ENCODE results near the gene DGKD.

DNA sequence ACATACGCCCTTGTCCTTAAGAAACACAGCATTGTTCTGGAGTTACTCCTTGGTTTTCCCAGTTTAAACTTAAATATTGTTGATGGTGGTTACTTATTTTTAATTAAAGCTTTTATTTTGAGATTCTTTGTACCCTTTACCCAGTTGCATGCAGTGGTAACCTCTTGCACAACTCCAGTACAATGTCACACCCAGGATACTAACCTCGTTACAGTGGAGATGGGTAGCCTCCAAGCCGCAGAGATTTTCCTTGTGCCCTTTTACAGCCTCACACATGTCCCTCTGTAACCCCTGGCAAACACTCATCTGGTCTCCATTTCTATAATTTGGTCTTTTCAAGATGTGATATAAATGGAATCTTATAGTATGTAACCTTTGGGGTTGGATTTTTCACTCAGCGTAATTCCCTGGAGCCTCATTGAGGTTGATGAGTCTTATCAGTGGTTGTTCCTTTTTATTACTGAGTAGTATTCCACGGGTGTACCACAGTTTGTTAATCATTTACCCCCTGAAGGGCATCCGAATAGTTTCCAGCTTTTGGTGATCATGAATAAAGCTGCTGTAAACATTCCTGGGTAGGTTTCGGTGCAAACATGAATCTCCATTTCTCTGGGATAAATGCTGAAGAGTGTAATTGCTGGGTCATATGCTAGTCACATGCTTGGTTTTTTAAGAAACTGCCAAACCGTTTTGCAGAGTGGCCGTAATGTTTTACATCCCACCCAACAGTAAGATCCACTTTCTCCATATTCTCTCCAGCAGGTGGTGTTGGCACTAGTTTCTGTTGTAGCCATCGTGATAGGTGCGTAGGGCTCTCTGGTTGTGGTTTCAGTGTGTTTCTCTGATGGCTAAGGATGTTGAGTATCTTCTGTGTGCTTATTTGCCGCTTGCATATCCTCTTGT, 68.6 kb downstream of the DGKD start:
- TF ChIP-seq YY1 (IDR thresholded peaks at IDR 0.05; ENCODE audit: insufficient read depth, insufficient read length) = no peak
- no peak for TF ChIP-seq ZNF274 (IDR thresholded peaks at IDR 0.05; ENCODE audit: low read depth, low read length)
- TF ChIP-seq SUZ12 (IDR thresholded peaks at IDR 0.05; ENCODE audit: extremely low read depth, insufficient read depth, insufficient read length) = no peak

All from NT2/D1 (cell line).